ENCODE measurements around the gene SMIM20.
A peak's percentile ranks its signal among the peaks of the same experiment; 100 is the strongest.
"Not testable (repeated sequence)": the region's sequence is repeated elsewhere in the genome, so short reads cannot be mapped to it uniquely, and the experiment has no call there.

The SMIM20 gene

GRCh38 chr4:25903900-25904747 lies 9.9 kb upstream of the SMIM20 start:
- ChIA-PET POLR2A (interaction anchor here (0.8 kb wide), 1 partner anchor 10 kb away, joined by 3 read pairs; the partner anchor contains the start of gene SMIM20), CTCF (no interaction called here)
- no peak for DNase-seq (ENCODE audit: extremely low spot score)
- no peak for TF ChIP-seq HDGF (IDR thresholded peaks at IDR 0.05; ENCODE audit: borderline replicate concordance)
- TF ChIP-seq ELF4 (IDR thresholded peaks at IDR 0.05) = no peak
- TF ChIP-seq L3MBTL2 (conservative IDR thresholded peaks at IDR 0.05) = no peak

GRCh38 chr4:25904748-25905082 lies 9.3 kb upstream of the SMIM20 start:
- TF ChIP-seq FOXK2 (IDR thresholded peaks at IDR 0.05) = no peak
- no peak for TF ChIP-seq ZNF384 (IDR thresholded peaks at IDR 0.05)
- no peak for TF ChIP-seq ELF4 (IDR thresholded peaks at IDR 0.05)
- POLR2A ChIA-PET = no interaction called here
- CTCF ChIA-PET = no interaction called here
- no peak for DNase-seq (ENCODE audit: extremely low spot score)

GRCh38 chr4:25905371-25905770 lies 8.6 kb upstream of the SMIM20 start:
- ChIA-PET CTCF (no interaction called here), POLR2A (no interaction called here)
- no peak for TF ChIP-seq SUZ12 (IDR thresholded peaks at IDR 0.05)
- no peak for TF ChIP-seq BHLHE40 (IDR thresholded peaks at IDR 0.05; ENCODE audit: borderline replicate concordance)
- no peak for TF ChIP-seq HDGF (IDR thresholded peaks at IDR 0.05; ENCODE audit: borderline replicate concordance)
- TF ChIP-seq FOXK2 (IDR thresholded peaks at IDR 0.05) = no peak
- TF ChIP-seq FOXM1 (IDR thresholded peaks at IDR 0.05; ENCODE audit: borderline replicate concordance) = no peak
- no peak for TF ChIP-seq L3MBTL2 (conservative IDR thresholded peaks at IDR 0.05)
- no peak for TF ChIP-seq PKNOX1 (IDR thresholded peaks at IDR 0.05)
- TF ChIP-seq ARNT (IDR thresholded peaks at IDR 0.05) = no peak
- TF ChIP-seq CTBP1 (IDR thresholded peaks at IDR 0.05; ENCODE audit: borderline replicate concordance) = no peak
- TF ChIP-seq FOXA1 (IDR thresholded peaks at IDR 0.05) = no peak
- TF ChIP-seq LEF1 (IDR thresholded peaks at IDR 0.05; ENCODE audit: borderline replicate concordance) = no peak
- TF ChIP-seq ELF4 (IDR thresholded peaks at IDR 0.05) = no peak
- no peak for TF ChIP-seq NFRKB (IDR thresholded peaks at IDR 0.05)
- TF ChIP-seq SP1 (IDR thresholded peaks at IDR 0.05) = no peak
- TF ChIP-seq ZNF384 (IDR thresholded peaks at IDR 0.05) = no peak
- TF ChIP-seq TARDBP (IDR thresholded peaks at IDR 0.05) = no peak
- no peak for DNase-seq (ENCODE audit: extremely low spot score)

- POLR2A ChIA-PET, CTCF ChIA-PET: not testable (repeated sequence)
These were observed 7.9 kb upstream of the SMIM20 start for GRCh38 chr4:25906113-25906512.

GRCh38 chr4:25908491-25908901 lies 5.5 kb upstream of the SMIM20 start:
- ChIA-PET POLR2A (no interaction called here), CTCF (no interaction called here)
- DNase-seq (ENCODE audit: extremely low spot score) = no peak
- TF ChIP-seq LEF1 (IDR thresholded peaks at IDR 0.05; ENCODE audit: borderline replicate concordance) (no peak), FOXM1 (IDR thresholded peaks at IDR 0.05; ENCODE audit: borderline replicate concordance) (no peak), L3MBTL2 (conservative IDR thresholded peaks at IDR 0.05) (no peak), TARDBP (IDR thresholded peaks at IDR 0.05) (no peak), ZNF384 (IDR thresholded peaks at IDR 0.05) (no peak), HDGF (IDR thresholded peaks at IDR 0.05; ENCODE audit: borderline replicate concordance) (no peak), FOXK2 (IDR thresholded peaks at IDR 0.05) (no peak), CTBP1 (IDR thresholded peaks at IDR 0.05; ENCODE audit: borderline replicate concordance) (no peak)

More at GRCh38 chr4:25906113-25906512, 7.9 kb upstream of the SMIM20 start:
- DNase-seq (ENCODE audit: extremely low spot score) = not testable (repeated sequence)

GRCh38 chr4:25911356-25911755 lies 2.7 kb upstream of the SMIM20 start:
- CTCF ChIA-PET = no interaction called here
- TF ChIP-seq ARNT (IDR thresholded peaks at IDR 0.05) = no peak
- TF ChIP-seq NFRKB (IDR thresholded peaks at IDR 0.05) = no peak
- DNase-seq (ENCODE audit: extremely low spot score) = no peak
- POLR2A ChIA-PET = no interaction called here

GRCh38 chr4:25913056-25913850 lies 767 bp upstream of the SMIM20 start:
- DNase-seq (ENCODE audit: extremely low spot score) = peak; percentile 14
- CTCF ChIA-PET = no interaction called here
- POLR2A ChIA-PET = interaction anchor here (0.6 to 1.3 kb wide), 4 partner anchors 10 to 40 kb away, joined by 3 to 7 read pairs (median 4); no protein-coding TSS in a partner anchor
- TF ChIP-seq SP1 (IDR thresholded peaks at IDR 0.05) (no peak), L3MBTL2 (conservative IDR thresholded peaks at IDR 0.05) (no peak), ZNF384 (IDR thresholded peaks at IDR 0.05) (no peak), FOXM1 (IDR thresholded peaks at IDR 0.05; ENCODE audit: borderline replicate concordance) (no peak), FOXK2 (IDR thresholded peaks at IDR 0.05) (no peak), BHLHE40 (IDR thresholded peaks at IDR 0.05; ENCODE audit: borderline replicate concordance) (no peak), PKNOX1 (IDR thresholded peaks at IDR 0.05) (no peak), FOXA1 (IDR thresholded peaks at IDR 0.05) (no peak), HDGF (IDR thresholded peaks at IDR 0.05; ENCODE audit: borderline replicate concordance) (no peak), ARNT (IDR thresholded peaks at IDR 0.05) (no peak), CTBP1 (IDR thresholded peaks at IDR 0.05; ENCODE audit: borderline replicate concordance) (no peak), LEF1 (IDR thresholded peaks at IDR 0.05; ENCODE audit: borderline replicate concordance) (no peak), NFRKB (IDR thresholded peaks at IDR 0.05) (no peak)
